K562 (cell line): Measurements from ENCODE around the gene PTPRC. TPM values are rescaled to one million over a fixed set of nuclear protein-coding genes. Genes with fewer than 3 reads are reported as not detected.

ENCODE experiments used
- ATAC-seq: fragments of 200-7000 bp; cut with Tn5 transposase; 3 replicates; pipeline ENCODE4 v1.9.1; 2020; ENCODE audit warnings: moderate library complexity
- BruUV-seq: library from RNA; stranded (reverse); fragments of 400-500 nt; replicated peaks from 2 replicates; lab custom pipeline; 2021; lab: Mats Ljungman, UMichigan
- CTCF ChIA-PET: fragments of 300-600 bp; formaldehyde crosslinking; extraction: SDS; loops from one replicate; lab custom pipeline; 2021; ENCODE audit warnings: low intra/inter-chr PET ratio; lab: Yijun Ruan, JAX
- POLR2A ChIA-PET: fragments of 300-600, 350-650 bp; sonication (Branson Sonifier 250); formaldehyde crosslinking; extraction: SDS; loops from one replicate; lab custom pipeline; 2021; ENCODE audit warnings: antibody characterized with exemption, inconsistent platforms; lab: Yijun Ruan, JAX
- DNase-seq, 4 experiments: peaks; one replicate each; pipeline versions ENCODE4 v3.0.0 to v3.0.0-alpha.2; 2011 to 2018; ENCODE audit warnings: low spot score in 3 of 4, mixed read lengths in 3 of 4; ENCODE audit errors: extremely low read depth in 1 of 4
- FAIRE-seq: peaks from 2 replicates; lab custom pipeline; 2011; peaks lifted over from hg19 to GRCh38; lab: Jason Lieb, UNC
- H2AFZ ChIP-seq: 2 replicates; pipeline ENCODE4 v1.6.0; 2011; ENCODE audit warnings: low read depth, low read length, control low read depth, inconsistent platforms
- H3K27ac ChIP-seq: fragments of 200-600 bp; 3 replicates; pipeline ENCODE4 v1.8.0; 2011; ENCODE audit warnings: low read depth, mild to moderate bottlenecking, control low read depth, inconsistent platforms, low read length, moderate library complexity, mixed read lengths; ENCODE audit errors: extremely low read depth
- H3K27me3 ChIP-seq, 2 experiments: fragments of 300-600 bp in 1 of 2; 2 replicates in 1 of 2; 3 replicates in 1 of 2; pipeline versions ENCODE4 v1.6.0 to v1.8.0; 2011; ENCODE audit warnings: inconsistent platforms in 2 of 2, low read length in 2 of 2, mild to moderate bottlenecking in 1 of 2, mixed read lengths in 1 of 2, moderate library complexity in 1 of 2; ENCODE audit not compliant: control insufficient read depth in 2 of 2, insufficient read depth in 2 of 2
- H3K36me3 ChIP-seq: fragments of 300-600 bp; 3 replicates; pipeline ENCODE4 v1.8.0; 2011; ENCODE audit warnings: mild to moderate bottlenecking, low read length, inconsistent platforms; ENCODE audit not compliant: control insufficient read depth, insufficient read depth
- H3K4me1 ChIP-seq, 2 experiments: fragments of 200-600 bp in 1 of 2; replicated peaks in 1 of 2; 2 replicates in 1 of 2; 3 replicates in 1 of 2; pipeline versions ENCODE4 v1.5.1 to v1.8.0; 2011; ENCODE audit warnings: inconsistent platforms in 2 of 2, low read length in 2 of 2, mild to moderate bottlenecking in 1 of 2, mixed read lengths in 1 of 2, moderate library complexity in 1 of 2; ENCODE audit not compliant: control insufficient read depth in 2 of 2, insufficient read depth in 2 of 2
- H3K4me2 ChIP-seq: 2 replicates; pipeline ENCODE4 v1.6.1; 2011; ENCODE audit warnings: low read length, control low read depth, inconsistent platforms, mixed read lengths; ENCODE audit not compliant: insufficient read depth
- H3K4me3 ChIP-seq: fragments of 200-600 bp; sonication (generic), shearing (Covaris generic); 2 replicates; pipeline ENCODE4 v1.5.1; 2016; ENCODE audit warnings: control low read depth, inconsistent platforms
- H3K79me2 ChIP-seq: fragments of 200-600 bp; 3 replicates; pipeline ENCODE4 v1.8.0; 2011; ENCODE audit warnings: low read length, inconsistent platforms; ENCODE audit not compliant: control insufficient read depth, insufficient read depth
- H3K9ac ChIP-seq, 2 experiments: 2 replicates each; pipeline versions ENCODE4 v1.6.0 to v1.6.1; 2011; ENCODE audit warnings: low read depth in 2 of 2, low read length in 2 of 2, control low read depth in 1 of 2, inconsistent platforms in 1 of 2, mild to moderate bottlenecking in 1 of 2, mixed read lengths in 1 of 2; ENCODE audit not compliant: insufficient read depth in 1 of 2
- H3K9me1 ChIP-seq: one replicate; pipeline ENCODE4 v1.6.0; 2011; ENCODE audit warnings: inconsistent platforms, mild to moderate bottlenecking, low read length, moderate library complexity; ENCODE audit not compliant: control insufficient read depth, insufficient read depth
- H3K9me3 ChIP-seq: replicated peaks from 2 replicates; pipeline ENCODE4 v1.5.1; 2011; ENCODE audit warnings: low read depth, low read length, inconsistent platforms; ENCODE audit not compliant: control insufficient read depth, insufficient read depth
- H4K20me1 ChIP-seq: replicated peaks from 2 replicates; pipeline ENCODE4 v1.6.1; 2011; ENCODE audit warnings: low read length, inconsistent platforms, mixed read lengths; ENCODE audit not compliant: control insufficient read depth, insufficient read depth
- CGGBP1 ChIP-seq: fragments of 250-450 bp; sonication (Bioruptor Pico); IDR thresholded peaks from 2 replicates; pipeline ENCODE4 v1.9.0; 2021; ENCODE audit warnings: mild to moderate bottlenecking
- POLR2B ChIP-seq: fragments of 450-650 bp; IDR thresholded peaks from 2 replicates; pipeline ENCODE4 v1.6.1; 2018; ENCODE audit warnings: low read depth; ENCODE audit not compliant: partially characterized antibody
- SRSF7 ChIP-seq: fragments of 200-400 bp; formaldehyde crosslinking; optimal IDR thresholded peaks from 2 replicates; pipeline ENCODE3; 2017; ENCODE audit warnings: mild to moderate bottlenecking, low read depth, low read length
- TEAD1 ChIP-seq, 2 experiments: fragments of 450-650 bp in 1 of 2; sonication (generic) in 1 of 2; formaldehyde crosslinking; IDR thresholded peaks; 2 replicates each; pipeline versions ENCODE4 v1.4.0 to v1.8.0; 2020 to 2022; ENCODE audit warnings: mild to moderate bottlenecking in 2 of 2, missing genetic modification reagents in 1 of 2
- ZNF551 ChIP-seq: fragments of 250-450 bp; sonication (Bioruptor Pico); IDR thresholded peaks from 2 replicates; pipeline ENCODE4 v1.5.0; 2021; ENCODE audit warnings: mild to moderate bottlenecking, moderate library complexity
- ZNF589 ChIP-seq: fragments of 200-800 bp; sonication (Bioruptor generic); IDR thresholded peaks from 2 replicates; pipeline ENCODE4 v1.6.1; 2016; ENCODE audit warnings: low read depth, missing genetic modification characterization, missing compliant biosample characterization
- WGBS: fragments of 100-300 bp; shearing (Covaris generic); methylation state at CpG from one replicate; pipeline ENCODE4 v1.1.6; 2016; ENCODE audit warnings: low coverage, mixed read lengths; ENCODE audit not compliant: insufficient coverage; ENCODE audit errors: missing lambda C conversion rate; 5-methylcytosine and 5-hydroxymethylcytosine counted together
- in situ Hi-C: fragments of 300-500 bp; cut with MboI; formaldehyde crosslinking; loops from 4 replicates; pipeline ENCODE4 v1.15.0; 2018; ENCODE audit warnings: inconsistent platforms, mixed read lengths
- intact Hi-C: fragments of 100-400 bp; cut with micrococcal nuclease; formaldehyde crosslinking; loops from 2 replicates; pipeline ENCODE4 v1.14.2; 2022
- polyA plus RNA-seq, 8 experiments: library from polyadenylated mRNA; depleted of rRNA in 4 of 8; stranded (reverse) in 5 of 8; unstranded in 3 of 8; fragments of >200 nt; fragmentation: Nextera tagmentation in 2 of 8; fragmentation: Illumina TruSeq in 1 of 8; extraction: Ambion mirVana in 2 of 8; extraction: Trizol in 1 of 8; gene quantifications; 2 replicates each; pipeline versions ENCODE4 v1.2.1 to v1.2.3, GENCODE V29; 2011 to 2014; ENCODE audit warnings: inconsistent platforms in 1 of 8, missing spikeins in 1 of 8
- total RNA-seq, 7 experiments: library from RNA; depleted of rRNA in 6 of 7; stranded (reverse); fragments of >200 nt in 6 of 7; fragmentation: Illumina TruSeq in 2 of 7; extraction: Trizol in 2 of 7; gene quantifications; 2 replicates each; pipeline versions ENCODE4 v1.2.1 to v1.2.3, GENCODE V29; 2011 to 2021; ENCODE audit warnings: low replicate concordance in 1 of 7

PTPRC gene
- total and polyA plus RNA-seq, 9 of the 15 experiments (the other 6 are each of a cell fraction or from before 2014, with no cell fraction given): 7.1 to 107 (median 62.9) TPM

GRCh38 chr1:198669771-198670170, 30.9 kb downstream of the PTPRC start:
- FAIRE-seq (no peak), DNase-seq (no peak)
- Histone ChIP-seq H3K9ac (no peak overlapping the region), H3K27ac (peak overlapping the region; percentile 25; the same call in 1 of the 3 replicates), H3K36me3 (0 out of 3 replicates have a peak, but pooled peaks cover 5% of the 10 kb centered on the region), H3K9me1 (no peaks in the 10 kb centered on the region), H3K9me3 (no peaks in the 10 kb centered on the region), H3K4me3 (no peak overlapping the region), H3K4me2 (no peak overlapping the region), H3K4me1 (peaks cover 3 to 18% of the 10 kb centered on the region in 2 experiments; a peak in 4 of 5 replicates)
- CTCF ChIA-PET: no interaction called here
- POLR2A ChIA-PET: interaction anchor here (1.3 kb wide), 1 partner anchor 8 kb away, joined by 3 read pairs; no protein-coding TSS in a partner anchor
- 52% methylated on average over 2 of the region's 2 CpGs for WGBS
- in situ Hi-C loops (no loop called here), intact Hi-C loops (no loop called here)
- TF ChIP-seq SRSF7: no peak
- no peak for TF ChIP-seq ZNF589 (CRISPR knock-in tag)
- TF ChIP-seq POLR2B: no peak
- no peak for TF ChIP-seq CGGBP1
- no peak for TF ChIP-seq TEAD1 (CRISPR knock-in tag; IDR thresholded peaks at IDR 0.05)
- no peak for TF ChIP-seq ZNF551 (CRISPR knock-in tag)
- TF ChIP-seq, all 486 proteins: peak for 0
- no peaks in the 10 kb centered on the region for H3K27me3 ChIP-seq
- no peak for ATAC-seq
- H4K20me1 ChIP-seq: no peaks in the 10 kb centered on the region
- BruUV-seq: no TSS peak
- peaks cover 41% of the 10 kb centered on the region for H3K79me2 ChIP-seq
- no peak overlapping the region for H2AFZ ChIP-seq
